Coronary artery (tissue), 2 donors: ENCODE measurements around the gene LRRN3.
"Not testable (repeated sequence)": the region's sequence is repeated elsewhere in the genome, so short reads cannot be mapped to it uniquely, and the experiment has no call there.

Experiments
- DNase-seq: peaks from one replicate; pipeline ENCODE4 v3.0.0-alpha.2; 2017; ENCODE audit warnings: low spot score
- H3K27ac ChIP-seq, 2 donors: fragments of 200-600 bp; sonication (generic); one replicate each; pipeline ENCODE4 v1.5.1; 2016 to 2019
- H3K4me3 ChIP-seq: fragments of 200-600 bp; sonication (generic); 2 replicates; pipeline ENCODE4 v1.5.1; 2016; ENCODE audit warnings: mild to moderate bottlenecking, moderate library complexity
- CTCF ChIP-seq: fragments of 200-600 bp; sonication (generic); IDR thresholded peaks from one replicate; pipeline ENCODE4 v1.5.1; 2019; ENCODE audit warnings: antibody characterized with exemption

Gene LRRN3

GRCh38 chr7:111067251-111067650 is 23.7 kb upstream of the LRRN3 start:
- H3K27ac ChIP-seq = no peak overlapping the region
- H3K4me3 ChIP-seq = no peak overlapping the region
- no peak for TF ChIP-seq CTCF
- no peak for DNase-seq

GRCh38 chr7:111067682-111068081 is 23.2 kb upstream of the LRRN3 start:
- Histone ChIP-seq H3K27ac (no peak overlapping the region), H3K4me3 (no peak overlapping the region)
- no peak for DNase-seq
- no peak for TF ChIP-seq CTCF

GRCh38 chr7:111068618-111069017 is 22.3 kb upstream of the LRRN3 start:
- no peak overlapping the region for H3K4me3 ChIP-seq
- no peak overlapping the region for H3K27ac ChIP-seq
- no peak for DNase-seq
- TF ChIP-seq CTCF = no peak

DNA sequence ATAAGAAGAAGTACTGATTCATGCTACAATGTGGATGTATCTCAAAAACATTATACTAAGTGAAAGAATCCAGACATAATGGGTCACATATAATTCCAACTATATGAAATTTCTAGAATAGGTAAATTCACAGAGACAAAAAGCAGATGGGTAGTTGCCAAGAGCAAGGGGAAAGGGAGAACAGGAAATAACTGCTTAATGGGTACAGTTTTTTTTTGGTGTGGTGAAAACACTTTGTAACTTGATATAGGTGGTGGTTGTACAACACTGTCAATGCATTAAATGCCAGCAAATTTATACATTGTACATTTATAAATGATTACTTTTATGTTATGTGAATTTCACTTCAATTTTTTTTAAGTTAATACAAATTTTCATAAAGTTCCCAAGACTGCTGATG is 19.4 kb upstream of the LRRN3 start:
- DNase-seq = no peak
- no peak for TF ChIP-seq CTCF

GRCh38 chr7:111072658-111073057 is 18.3 kb upstream of the LRRN3 start:
- H3K4me3 ChIP-seq, DNase-seq, H3K27ac ChIP-seq: not testable (repeated sequence)

More for the DNA sequence above, 19.4 kb upstream of the LRRN3 start:
- H3K4me3 ChIP-seq = no peak overlapping the region
- H3K27ac ChIP-seq = no peak overlapping the region

DNA sequence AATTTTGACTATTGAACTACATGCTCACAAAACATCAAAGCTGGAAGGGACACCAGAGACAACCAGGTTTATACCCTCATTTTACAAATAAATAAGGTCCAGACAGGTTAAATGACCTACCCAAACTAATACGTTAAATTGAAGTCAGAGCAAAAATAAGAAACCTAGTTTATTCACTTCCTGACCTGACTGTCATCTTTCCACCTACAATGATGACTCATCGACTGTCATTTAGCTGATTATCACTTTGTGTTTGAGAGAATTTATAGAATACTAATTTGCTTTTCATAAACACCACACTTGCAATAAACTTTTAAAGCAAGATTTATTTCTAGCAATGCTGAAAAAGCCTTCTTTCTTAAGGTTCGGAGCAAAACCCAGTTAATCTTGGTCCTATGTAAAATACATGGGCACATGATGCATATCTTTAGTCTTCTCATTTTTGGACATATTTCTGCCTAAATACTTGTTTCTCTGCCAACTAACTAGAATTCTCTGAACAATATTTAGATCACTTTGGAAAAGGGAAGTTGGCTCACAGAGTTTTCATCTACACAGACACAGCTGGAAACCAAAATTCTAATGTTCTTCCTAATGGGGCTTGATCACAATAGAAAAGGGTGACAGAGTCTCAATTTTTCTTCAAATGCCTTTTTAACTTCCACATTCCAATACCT is 16.7 kb upstream of the LRRN3 start:
- DNase-seq = no peak
- no peak for TF ChIP-seq CTCF
- H3K27ac ChIP-seq = no peak overlapping the region
- H3K4me3 ChIP-seq = no peak overlapping the region

GRCh38 chr7:111074748-111075146 is 16.2 kb upstream of the LRRN3 start:
- no peak for DNase-seq
- H3K27ac ChIP-seq = no peak overlapping the region
- H3K4me3 ChIP-seq = no peak overlapping the region
- TF ChIP-seq CTCF = no peak
